SK-N-SH treated with all-trans-retinoic acid at 6 μM for 48 hours (cell line): ENCODE measurements around the gene URAD.

Experiments used
- ATAC-seq: fragments of 200-7000 bp; cut with Tn5 transposase; 3 replicates; pipeline ENCODE4 v1.9.1; 2020; ENCODE audit warnings: mild to moderate bottlenecking, moderate library complexity
- ARNTL ChIP-seq: fragments of 450-650 bp; formaldehyde crosslinking; IDR thresholded peaks from 2 replicates; pipeline ENCODE4 v1.5.0; 2020; ENCODE audit warnings: low read depth, mild to moderate bottlenecking, moderate library complexity, borderline replicate concordance
- BACH2 ChIP-seq: fragments of 250-450 bp; sonication (Bioruptor Pico); IDR thresholded peaks from 2 replicates; pipeline ENCODE4 v1.9.0; 2021; ENCODE audit warnings: mild to moderate bottlenecking, borderline replicate concordance
- CREB5 ChIP-seq: fragments of 250-450 bp; sonication (Bioruptor Pico); IDR thresholded peaks from 2 replicates; pipeline ENCODE4 v1.5.1; 2020; ENCODE audit warnings: low read depth, mild to moderate bottlenecking, moderate library complexity
- CSDC2 ChIP-seq: fragments of 250-450 bp; sonication (Bioruptor Pico); IDR thresholded peaks from 2 replicates; pipeline ENCODE4 v1.5.0; 2020; ENCODE audit warnings: mild to moderate bottlenecking, moderate library complexity
- CSRNP3 ChIP-seq: fragments of 250-450 bp; sonication (Bioruptor Pico); IDR thresholded peaks from 2 replicates; pipeline ENCODE4 v1.5.1; 2021; ENCODE audit warnings: mild to moderate bottlenecking, moderate library complexity
- GLIS3 ChIP-seq: fragments of 250-450 bp; sonication (Bioruptor Pico); IDR thresholded peaks from 2 replicates; pipeline ENCODE4 v1.5.0; 2020; ENCODE audit warnings: mild to moderate bottlenecking, moderate library complexity
- ISL1 ChIP-seq: fragments of 250-450 bp; sonication (Bioruptor Pico); IDR thresholded peaks from 2 replicates; pipeline ENCODE4 v2.1.2; 2022; ENCODE audit warnings: mild to moderate bottlenecking, moderate library complexity
- OSR1 ChIP-seq: fragments of 250-450 bp; sonication (Bioruptor Pico); IDR thresholded peaks from 2 replicates; pipeline ENCODE4 v1.8.0; 2022; ENCODE audit warnings: moderate library complexity, mild to moderate bottlenecking, inconsistent platforms
- PATZ1 ChIP-seq: fragments of 250-450 bp; sonication (Bioruptor Pico); IDR thresholded peaks from 2 replicates; pipeline ENCODE4 v1.8.0; 2020; ENCODE audit warnings: mild to moderate bottlenecking, moderate library complexity, borderline replicate concordance
- POU6F1 ChIP-seq: fragments of 250-450 bp; sonication (Bioruptor Pico); IDR thresholded peaks from 2 replicates; pipeline ENCODE4 v1.8.0; 2021; ENCODE audit warnings: low read depth, mild to moderate bottlenecking, moderate library complexity, borderline replicate concordance
- PPARA ChIP-seq: fragments of 250-450 bp; sonication (Bioruptor Pico); IDR thresholded peaks from 2 replicates; pipeline ENCODE4 v1.5.0; 2020; ENCODE audit warnings: mild to moderate bottlenecking, borderline replicate concordance
- RARB ChIP-seq: fragments of 250-450 bp; sonication (Bioruptor Pico); IDR thresholded peaks from 2 replicates; pipeline ENCODE4 v1.8.0; 2021; ENCODE audit warnings: mild to moderate bottlenecking, moderate library complexity
- TCF4 ChIP-seq: fragments of 250-450 bp; sonication (Bioruptor Pico); IDR thresholded peaks from 2 replicates; pipeline ENCODE4 v1.8.0; 2021; ENCODE audit warnings: mild to moderate bottlenecking, moderate library complexity, borderline replicate concordance
- TOX ChIP-seq: fragments of 250-450 bp; sonication (Bioruptor Pico); IDR thresholded peaks from 2 replicates; pipeline ENCODE4 v1.8.0; 2021; ENCODE audit warnings: mild to moderate bottlenecking, moderate library complexity, borderline replicate concordance
- TSHZ2 ChIP-seq: fragments of 250-450 bp; sonication (Bioruptor Pico); IDR thresholded peaks from 2 replicates; pipeline ENCODE4 v1.5.0; 2020; ENCODE audit warnings: mild to moderate bottlenecking, moderate library complexity
- ZC3H10 ChIP-seq: fragments of 250-450 bp; sonication (Bioruptor Pico); IDR thresholded peaks from 2 replicates; pipeline ENCODE4 v1.5.1; 2021; ENCODE audit warnings: mild to moderate bottlenecking, moderate library complexity
- ZFP3 ChIP-seq: fragments of 250-450 bp; sonication (Bioruptor Pico); IDR thresholded peaks from 2 replicates; pipeline ENCODE4 v1.5.0; 2020; ENCODE audit warnings: mild to moderate bottlenecking, moderate library complexity
- ZFP30 ChIP-seq: fragments of 450-650 bp; formaldehyde crosslinking; IDR thresholded peaks from 2 replicates; pipeline ENCODE4 v1.5.0; 2022; ENCODE audit warnings: mild to moderate bottlenecking, moderate library complexity
- ZNF565 ChIP-seq: fragments of 450-650 bp; formaldehyde crosslinking; conservative IDR thresholded peaks from 2 replicates; pipeline ENCODE4 v1.5.0; 2020; ENCODE audit warnings: low read depth, mild to moderate bottlenecking, moderate library complexity
- ZNF70 ChIP-seq: fragments of 450-650 bp; formaldehyde crosslinking; IDR thresholded peaks from 2 replicates; pipeline ENCODE4 v1.5.0; 2020; ENCODE audit warnings: mild to moderate bottlenecking, moderate library complexity

URAD gene

GRCh38 chr13:27970382-27971235, 17.9 kb downstream of the URAD start (continued):
- TF ChIP-seq CSRNP3 (CRISPR knock-in tag) = no peak
- no peak for TF ChIP-seq ZNF565 (CRISPR knock-in tag)
- TF ChIP-seq OSR1 (CRISPR knock-in tag) = no peak
- TF ChIP-seq CREB5 (CRISPR knock-in tag) = no peak
- no peak for TF ChIP-seq ZC3H10 (CRISPR knock-in tag)
- TF ChIP-seq, all 23 proteins: peak for 0

GRCh38 chr13:27969866-27970229, 18.6 kb downstream of the URAD start:
- no peak for ATAC-seq
- TF ChIP-seq TCF4 (CRISPR knock-in tag) (no peak), PPARA (CRISPR knock-in tag) (no peak), ISL1 (CRISPR knock-in tag) (no peak), ZNF70 (CRISPR knock-in tag) (no peak), GLIS3 (CRISPR knock-in tag) (no peak), ZNF565 (CRISPR knock-in tag) (no peak)

- no peak for TF ChIP-seq ZFP3 (CRISPR knock-in tag)
- TF ChIP-seq CSDC2 (CRISPR knock-in tag) = no peak
- TF ChIP-seq POU6F1 (CRISPR knock-in tag) = no peak
- no peak for TF ChIP-seq CREB5 (CRISPR knock-in tag)
- no peak for TF ChIP-seq PPARA (CRISPR knock-in tag)
- TF ChIP-seq ZC3H10 (CRISPR knock-in tag) = no peak
- TF ChIP-seq TSHZ2 (CRISPR knock-in tag) = no peak
- TF ChIP-seq RARB (CRISPR knock-in tag) = no peak
- no peak for TF ChIP-seq CSRNP3 (CRISPR knock-in tag)
- TF ChIP-seq PATZ1 (CRISPR knock-in tag) = no peak
- no peak for TF ChIP-seq OSR1 (CRISPR knock-in tag)
- no peak for TF ChIP-seq ARNTL (CRISPR knock-in tag)
- no peak for TF ChIP-seq ZFP30
- TF ChIP-seq TOX = no peak
- TF ChIP-seq BACH2 = no peak
- ATAC-seq = no peak
Observed at GRCh38 chr13:27969082-27969865, 19.2 kb downstream of the URAD start, which contains the start of gene CDX2. CDX2 (minus strand) TSS chr13:27969315; CDS start chr13:27969006, 309 bp downstream.
